Glomerular visceral epithelial cell (primary cell): ENCODE data around the gene CCDC142.

ENCODE experiments used
- DNase-seq: peaks from one replicate; pipeline ENCODE4 v3.0.0-alpha.2; 2016; ENCODE audit errors: extremely low spot score

The CCDC142 gene

GRCh38 chr2:74514368-74515270 is 31.8 kb upstream of the CCDC142 start, which contains the start of gene TLX2:
Gene TLX2, plus strand, starts transcription at chr2:74514450. Its CDS starts 357 bp downstream, at chr2:74514807.
- peak; percentile 14 for DNase-seq

GRCh38 chr2:74513605-74514367 is 31.0 kb upstream of the CCDC142 start:
- no peak for DNase-seq

- DNase-seq = no peak
Observed at GRCh38 chr2:74512744-74513604, 30.2 kb upstream of the CCDC142 start.

DNA sequence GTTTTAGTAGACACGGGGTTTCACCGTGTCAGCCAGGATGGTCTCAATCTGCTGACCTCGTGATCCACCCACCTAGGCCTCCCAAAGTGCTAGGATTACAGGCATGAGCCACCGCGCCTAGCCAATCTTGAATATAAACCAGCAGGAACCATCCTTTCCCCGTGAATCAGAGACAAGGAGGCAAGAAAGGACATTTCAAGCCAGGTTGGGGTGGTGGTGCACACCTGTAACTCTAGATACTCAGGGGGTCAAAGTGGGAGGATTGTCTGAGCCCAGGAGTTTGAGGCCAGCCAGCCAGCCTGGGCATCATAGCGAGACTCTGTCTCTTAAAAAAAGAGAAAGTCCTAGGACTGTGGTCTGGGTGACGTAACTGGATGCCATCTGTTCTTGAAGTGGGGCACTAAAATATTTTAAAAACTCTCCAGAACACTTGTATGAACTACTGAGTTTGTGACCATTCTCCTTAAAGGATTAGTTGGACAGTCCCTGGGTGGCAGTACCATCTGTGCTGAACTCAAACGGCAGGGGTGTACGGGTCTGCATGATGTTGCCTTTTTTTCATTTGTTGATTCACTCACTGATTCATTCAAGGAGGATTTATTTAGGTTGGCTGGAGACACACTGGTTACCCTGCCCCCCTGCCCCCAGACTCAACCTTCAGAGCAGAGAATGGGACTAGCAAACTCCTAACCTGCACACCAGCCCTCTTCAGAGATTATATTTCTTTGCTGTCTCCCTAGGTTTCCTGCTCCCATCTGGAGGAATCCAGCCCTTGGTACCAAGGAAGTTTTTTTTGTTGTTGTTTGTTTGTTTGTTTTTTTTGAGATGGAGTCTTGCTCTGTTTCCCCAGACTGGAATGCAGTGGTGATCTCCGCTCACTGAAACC is 28.5 kb upstream of the CCDC142 start:
- no peak for DNase-seq

DNA sequence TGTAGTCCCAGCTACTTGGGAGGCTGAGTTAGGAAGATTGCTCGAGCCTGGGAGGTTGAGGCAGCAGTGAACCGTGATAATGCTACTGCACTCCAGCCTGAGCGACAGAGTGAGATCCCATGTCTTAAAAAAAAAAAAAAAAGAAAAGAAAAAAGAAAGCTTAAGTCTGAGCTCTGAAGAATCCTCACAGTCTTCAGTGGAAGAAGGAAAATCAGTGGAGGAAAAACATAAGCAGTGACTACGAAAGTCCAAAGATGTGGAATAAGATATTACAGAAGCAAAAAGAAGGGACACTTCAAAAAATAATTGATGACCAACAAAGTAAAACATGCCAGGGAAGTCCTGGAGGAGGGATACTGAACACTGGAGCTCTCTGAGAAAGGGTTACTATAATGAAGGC is 27.5 kb upstream of the CCDC142 start:
- DNase-seq = no peak

GRCh38 chr2:74507926-74508520 is 25.2 kb upstream of the CCDC142 start:
- peak; percentile 19 for DNase-seq

GRCh38 chr2:74507145-74507925 is 24.5 kb upstream of the CCDC142 start, which contains the start of gene PCGF1:
Gene PCGF1, minus strand, starts transcription at chr2:74507695. Its CDS starts 27 bp downstream, at chr2:74507668.
- DNase-seq = peak; percentile 96

GRCh38 chr2:74505448-74506246 is 22.8 kb upstream of the CCDC142 start:
- no peak for DNase-seq

- DNase-seq = no peak
Observed at GRCh38 chr2:74504591-74504990, 21.8 kb upstream of the CCDC142 start.

- DNase-seq = no peak
Observed at GRCh38 chr2:74503506-74504475, 21.0 kb upstream of the CCDC142 start.

DNA sequence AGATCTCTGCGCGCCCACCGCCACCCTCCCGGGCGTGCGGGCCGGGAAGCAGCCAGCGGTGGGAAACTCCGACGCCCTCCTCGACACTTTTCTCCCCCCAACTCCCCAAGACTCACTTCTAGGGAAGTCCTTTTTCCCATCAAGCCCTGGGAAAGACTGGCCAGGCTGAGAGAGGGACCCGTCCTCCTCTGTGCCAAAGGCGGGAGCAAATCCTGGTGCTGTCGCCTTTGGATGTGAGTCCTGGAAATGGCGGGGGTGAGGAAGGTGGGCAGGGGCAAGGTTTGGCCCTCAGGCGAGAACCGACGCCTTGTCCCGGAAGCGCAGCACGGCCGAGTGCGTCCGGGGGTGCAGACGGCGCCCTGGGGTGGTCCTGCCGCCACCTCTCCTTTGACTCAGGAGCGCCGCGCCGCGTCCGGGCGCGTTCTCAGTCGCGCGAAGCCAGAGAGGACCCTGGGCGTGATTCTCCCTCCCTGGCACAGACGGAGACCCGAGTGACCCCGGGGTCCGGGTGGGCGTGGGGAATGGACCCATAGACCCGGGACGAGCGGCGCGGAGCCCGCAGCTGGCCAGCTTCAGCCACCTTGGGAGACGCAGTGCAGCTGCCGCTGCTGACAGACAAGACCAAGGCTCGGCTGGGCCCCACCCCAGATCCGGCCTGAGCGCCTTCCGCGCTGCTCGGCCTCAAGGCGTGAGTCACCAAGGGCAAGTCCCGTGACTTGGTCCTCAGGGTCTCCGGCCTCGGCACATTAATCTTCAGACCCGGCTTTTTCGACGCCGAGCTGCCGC is 20.1 kb upstream of the CCDC142 start:
- peak; percentile 79 for DNase-seq

- DNase-seq = no peak
Observed at GRCh38 chr2:74502147-74502719, 19.4 kb upstream of the CCDC142 start.

GRCh38 chr2:74501335-74502071 is 18.7 kb upstream of the CCDC142 start:
- DNase-seq = no peak

GRCh38 chr2:74500578-74500946 is 17.8 kb upstream of the CCDC142 start:
- DNase-seq = no peak

DNA sequence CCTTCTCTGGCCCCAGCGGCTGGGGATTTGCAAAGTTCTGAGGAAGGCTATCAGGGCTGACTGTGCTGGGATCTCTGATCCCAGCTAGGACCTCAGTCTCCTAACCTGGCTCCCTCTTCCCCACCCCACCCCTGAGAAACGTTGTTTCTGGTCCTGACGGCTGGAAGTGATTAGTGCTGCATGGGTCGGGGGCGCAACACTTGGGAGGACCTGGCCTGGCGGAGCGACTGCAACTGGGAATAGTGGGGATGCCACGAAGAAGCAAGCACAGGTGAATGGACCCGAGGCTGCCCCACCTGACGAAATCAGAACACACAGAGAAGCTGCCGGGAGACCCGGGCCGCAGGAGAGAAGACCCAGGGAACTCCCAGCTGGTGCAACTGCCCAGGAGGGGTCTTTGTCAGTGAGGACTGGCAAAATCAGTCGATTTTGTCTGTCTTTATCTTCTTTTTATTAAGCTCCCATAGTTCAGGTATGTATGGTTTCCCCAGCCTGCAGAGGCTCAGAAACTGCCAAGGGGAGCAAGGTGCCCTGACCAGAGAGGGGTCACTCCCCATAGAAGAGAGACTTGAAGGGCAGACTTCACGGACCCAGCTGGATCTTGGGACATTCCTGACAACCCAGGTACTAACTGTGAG is 17.3 kb upstream of the CCDC142 start:
- DNase-seq = no peak
